NT2/D1 (cell line): ENCODE measurements around the gene FAM90A1.
"Not testable (repeated sequence)": the region's sequence is repeated elsewhere in the genome, so short reads cannot be mapped to it uniquely, and the experiment has no call there.

Experiments
- SUZ12 ChIP-seq: IDR thresholded peaks from 2 replicates; pipeline ENCODE4 v1.6.1; 2011; ENCODE audit not compliant: insufficient read length, insufficient read depth; ENCODE audit errors: extremely low read depth
- YY1 ChIP-seq: IDR thresholded peaks from 2 replicates; pipeline ENCODE4 v1.6.1; 2011; ENCODE audit not compliant: insufficient read length, insufficient read depth
- ZNF274 ChIP-seq: IDR thresholded peaks from 2 replicates; pipeline ENCODE4 v1.6.1; 2011; ENCODE audit warnings: mild to moderate bottlenecking, low read depth, low read length

DNA sequence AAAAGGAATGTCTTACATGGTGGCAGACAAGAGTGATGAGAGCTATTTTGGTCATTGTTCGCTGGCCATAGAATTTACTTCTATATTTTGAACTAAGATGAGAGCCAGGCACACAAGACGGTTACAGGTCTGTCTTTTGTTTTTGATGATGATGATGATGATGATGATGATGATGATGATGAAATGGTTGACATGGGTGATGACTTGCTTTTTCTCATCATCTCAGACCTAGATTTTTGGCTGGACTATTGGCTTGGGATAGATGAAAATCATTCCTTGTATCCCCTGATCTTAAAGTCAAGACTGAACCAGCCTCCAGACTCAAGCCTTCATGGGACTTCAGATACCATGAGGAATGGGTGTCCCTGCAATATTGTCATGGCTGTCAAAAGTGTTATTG is 49.0 kb upstream of the FAM90A1 start:
- not testable (repeated sequence) for TF ChIP-seq ZNF274, YY1, SUZ12
